K562 (cell line): Measurements from ENCODE around the gene UQCRFS1.

Source experiments
- CTCF ChIP-seq, 3 experiments: IDR thresholded peaks in 2 of 3; conservative IDR thresholded peaks in 1 of 3; 2 replicates each; pipeline ENCODE4 v1.5.1; 2011 to 2012; ENCODE audit warnings: low read length in 3 of 3, mild to moderate bottlenecking in 3 of 3, control low read depth in 2 of 3, improper control_type of control experiment in 1 of 3, inconsistent platforms in 1 of 3, low read depth in 1 of 3, mixed read lengths in 1 of 3, moderate library complexity in 1 of 3; ENCODE audit not compliant: insufficient read depth in 2 of 3
- GTF2A2 ChIP-seq: IDR thresholded peaks from 2 replicates; pipeline ENCODE4 v1.6.1; 2016; ENCODE audit warnings: mild to moderate bottlenecking, missing genetic modification characterization, missing compliant biosample characterization
- MXI1 ChIP-seq: IDR thresholded peaks from 2 replicates; pipeline ENCODE4 v1.6.1; 2011; ENCODE audit warnings: low read depth, mild to moderate bottlenecking, improper control_type of control experiment, low read length
- NCOA4 ChIP-seq: fragments of 450-650 bp; IDR thresholded peaks from 2 replicates; pipeline ENCODE4 v1.6.1; 2018; ENCODE audit warnings: mild to moderate bottlenecking; ENCODE audit not compliant: partially characterized antibody
- POLR2AphosphoS2 ChIP-seq: IDR thresholded peaks from 2 replicates; pipeline ENCODE4 v1.6.1; 2012; ENCODE audit warnings: low read length, improper control_type of control experiment
- SMARCA4 ChIP-seq: fragments of 450-650 bp; IDR thresholded peaks from 2 replicates; pipeline ENCODE4 v1.6.1; 2016
- STAG1 ChIP-seq: sonication (generic); formaldehyde crosslinking; IDR thresholded peaks from 2 replicates; pipeline ENCODE4 v1.5.0; 2020; ENCODE audit warnings: missing genetic modification reagents, borderline replicate concordance
- YBX1 ChIP-seq: fragments of 450-650 bp; IDR thresholded peaks from 2 replicates; pipeline ENCODE4 v1.7.1; 2016; ENCODE audit warnings: mild to moderate bottlenecking
- ZFP36 ChIP-seq: fragments of 150-350 bp; IDR thresholded peaks from 2 replicates; pipeline ENCODE4 v1.6.1; 2018; ENCODE audit warnings: low read length, low read depth; ENCODE audit not compliant: partially characterized antibody
- ZNF707 ChIP-seq: fragments of 250-450 bp; sonication (Bioruptor Pico); conservative IDR thresholded peaks from 2 replicates; pipeline ENCODE4 v1.8.0; 2022; ENCODE audit warnings: inconsistent platforms, mild to moderate bottlenecking, moderate library complexity
- ZSCAN29 ChIP-seq: fragments of 450-650 bp; IDR thresholded peaks from 2 replicates; pipeline ENCODE4 v1.6.1; 2017

DNA sequence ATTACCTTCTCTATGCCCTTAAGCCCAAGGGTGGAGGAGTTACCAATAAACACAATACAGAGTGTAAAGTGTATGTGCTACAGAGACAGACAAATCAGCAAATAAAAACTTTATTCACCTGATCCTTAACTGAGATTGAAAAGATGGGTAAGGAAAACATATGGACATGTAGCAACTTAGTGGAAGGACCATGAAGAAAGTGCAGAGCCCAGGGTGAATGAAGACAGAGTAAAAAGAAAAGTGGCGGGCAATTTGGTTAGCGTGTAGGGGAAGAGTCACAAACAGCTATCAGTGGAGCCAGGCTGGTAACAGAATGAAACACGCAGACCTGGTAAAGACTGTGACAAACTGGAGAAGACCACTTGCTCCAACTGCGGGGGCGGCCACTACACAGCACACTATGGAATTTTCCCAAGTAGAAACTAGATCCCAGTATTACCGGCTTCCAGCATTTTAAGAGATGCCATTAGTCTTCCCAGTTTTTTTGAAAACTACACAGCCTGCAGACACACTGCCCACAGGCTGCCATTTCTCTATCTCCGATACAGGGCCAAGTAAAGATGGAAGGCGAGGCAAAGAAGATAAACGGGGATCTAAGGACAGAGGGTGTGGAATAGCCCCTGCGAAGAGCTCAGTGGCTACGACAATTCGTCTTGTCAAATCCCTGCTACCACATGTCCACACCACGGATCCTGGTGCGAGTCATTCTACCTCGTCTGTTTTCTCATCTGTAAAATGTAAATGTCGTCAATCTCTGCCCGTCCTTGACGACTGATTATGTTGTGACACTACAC is 1.2 kb downstream of the UQCRFS1 start:
- TF ChIP-seq POLR2AphosphoS2 = no peak
- TF ChIP-seq ZFP36 = no peak
- TF ChIP-seq SMARCA4 = 0 out of 2 replicates have a peak, but pooled peaks have one; percentile 19
- TF ChIP-seq ZSCAN29 = no peak
- TF ChIP-seq CTCF (IDR thresholded peaks at IDR 0.05 in 2 of 3, conservative IDR thresholded peaks at IDR 0.05 in 1 of 3; ENCODE audit: insufficient read depth in 2 of 3, low read depth in 1 of 3, low read length in 3 of 3) = no peak
- no peak for TF ChIP-seq ZNF707 (CRISPR knock-in tag)
- TF ChIP-seq NCOA4 = no peak
- no peak for TF ChIP-seq STAG1 (CRISPR knock-in tag)
- TF ChIP-seq YBX1 = no peak
- TF ChIP-seq GTF2A2 (tag) = no peak
- TF ChIP-seq MXI1 = peak; percentile 19; the same call in 1 of the 2 replicates
